KMS-11 (cell line): ENCODE measurements around the gene MYO18A.

Experiments used
- H2AFZ ChIP-seq: fragments of 200-600 bp; sonication (generic); 2 replicates; pipeline ENCODE4 v1.6.1; 2016; ENCODE audit warnings: antibody characterized with exemption, mixed run types, low read depth
- H3K27ac ChIP-seq: fragments of 200-600 bp; sonication (generic); 2 replicates; pipeline ENCODE4 v1.6.1; 2016; ENCODE audit warnings: mild to moderate bottlenecking, mixed run types
- H3K27me3 ChIP-seq: fragments of 200-600 bp; sonication (generic); 2 replicates; pipeline ENCODE4 v1.6.1; 2017; ENCODE audit warnings: mild to moderate bottlenecking, low read depth, mixed run types, moderate library complexity; ENCODE audit not compliant: insufficient read depth
- H3K36me3 ChIP-seq: fragments of 200-600 bp; sonication (generic); 2 replicates; pipeline ENCODE4 v1.6.1; 2017; ENCODE audit warnings: mild to moderate bottlenecking, mixed run types; ENCODE audit not compliant: insufficient read depth
- H3K4me1 ChIP-seq: fragments of 200-600 bp; sonication (generic); 2 replicates; pipeline ENCODE4 v1.6.1; 2016; ENCODE audit warnings: mild to moderate bottlenecking, low read depth, mixed run types; ENCODE audit not compliant: poor library complexity, severe bottlenecking
- H3K4me2 ChIP-seq: fragments of 200-600 bp; sonication (generic); 2 replicates; pipeline ENCODE4 v1.7.0; 2016; ENCODE audit warnings: mild to moderate bottlenecking, mixed run types
- H3K4me3 ChIP-seq: fragments of 200-600 bp; sonication (generic); IDR thresholded peaks from 2 replicates; pipeline ENCODE4 v1.6.1; 2017; ENCODE audit warnings: low read depth, low read length, mixed read lengths; ENCODE audit not compliant: insufficient read depth
- H3K79me2 ChIP-seq: fragments of 200-600 bp; sonication (generic); 2 replicates; pipeline ENCODE4 v1.6.1; 2016; ENCODE audit warnings: low read depth, mixed run types; ENCODE audit not compliant: insufficient read depth
- H3K9ac ChIP-seq: fragments of 200-600 bp; sonication (generic); 2 replicates; pipeline ENCODE4 v1.6.1; 2016; ENCODE audit warnings: mild to moderate bottlenecking, mixed run types
- H4K20me1 ChIP-seq: fragments of 200-600 bp; sonication (generic); 2 replicates; pipeline ENCODE4 v1.6.1; 2016; ENCODE audit warnings: mild to moderate bottlenecking, mixed run types; ENCODE audit not compliant: insufficient read depth
- CTCF ChIP-seq: fragments of 200-600 bp; sonication (generic); conservative IDR thresholded peaks from 2 replicates; pipeline ENCODE4 v1.6.1; 2017; ENCODE audit warnings: low read depth, mild to moderate bottlenecking, antibody characterized with exemption, low read length, moderate library complexity, mixed read lengths

The MYO18A gene

DNA sequence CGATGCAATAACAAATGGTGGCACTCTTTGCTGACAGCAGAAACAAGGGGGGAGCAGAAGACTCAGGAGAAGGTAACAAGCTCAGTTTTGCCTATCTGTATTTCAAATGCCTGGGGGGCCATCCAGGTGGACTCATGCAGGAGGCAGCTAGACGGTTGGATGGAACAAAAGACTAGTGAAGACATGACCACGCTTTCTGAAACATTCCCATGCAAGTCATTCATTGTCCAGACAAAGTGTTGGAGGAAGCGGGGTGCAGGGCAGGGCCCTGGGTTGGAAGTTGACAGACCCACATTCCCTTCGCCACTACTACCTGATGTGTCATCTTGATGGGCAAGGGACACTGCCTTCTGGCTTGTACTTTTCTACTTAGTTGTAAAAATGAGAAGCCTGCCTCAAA, 36.7 kb upstream of the MYO18A start:
- Histone ChIP-seq H4K20me1 (no peaks in the 10 kb centered on the region), H3K27me3 (no peaks in the 10 kb centered on the region), H3K4me1 (peaks cover 4% of the 10 kb centered on the region), H3K4me3 (no peak overlapping the region), H3K27ac (no peak overlapping the region), H3K9ac (no peak overlapping the region), H2AFZ (no peak overlapping the region; the same call in 1 of the 2 replicates), H3K4me2 (no peak overlapping the region), H3K36me3 (no peaks in the 10 kb centered on the region), H3K79me2 (no peaks in the 10 kb centered on the region)
- TF ChIP-seq CTCF, result no peak

- no peak overlapping the region for H3K27ac ChIP-seq
- H3K4me1 ChIP-seq, result peaks cover 4% of the 10 kb centered on the region
- no peaks in the 10 kb centered on the region for H3K36me3 ChIP-seq
- H3K79me2 ChIP-seq, result no peaks in the 10 kb centered on the region
- no peak overlapping the region for H2AFZ ChIP-seq
- H3K4me2 ChIP-seq, result no peak overlapping the region
- no peak for TF ChIP-seq CTCF
- H3K9ac ChIP-seq, result no peak overlapping the region
- no peak overlapping the region for H3K4me3 ChIP-seq
- no peaks in the 10 kb centered on the region for H4K20me1 ChIP-seq
- no peaks in the 10 kb centered on the region for H3K27me3 ChIP-seq
Measured at GRCh38 chr17:29216181-29216580, 36.0 kb upstream of the MYO18A start.

DNA sequence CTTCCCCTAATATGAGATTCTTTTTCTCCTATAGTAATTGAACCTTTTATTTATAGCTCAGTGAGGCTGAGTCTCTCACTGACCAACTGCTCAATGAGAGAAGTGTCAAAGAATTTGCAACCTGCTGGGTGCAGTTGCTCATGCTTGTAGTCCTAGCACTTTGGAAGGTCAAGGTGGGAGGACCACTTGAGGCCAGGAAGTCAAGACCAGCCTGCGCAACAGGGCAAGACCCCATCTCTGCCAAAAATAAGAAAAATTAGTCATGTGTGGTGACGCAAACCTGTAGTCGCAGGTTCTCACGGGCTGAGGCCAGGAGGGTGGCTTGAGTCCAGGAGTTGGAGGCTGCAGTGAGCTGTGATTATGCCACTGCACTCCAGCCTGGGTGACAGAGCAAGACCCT, 35.5 kb upstream of the MYO18A start:
- H3K27ac ChIP-seq, result no peak overlapping the region
- H3K4me1 ChIP-seq, result peaks cover 4% of the 10 kb centered on the region
- H3K27me3 ChIP-seq, result no peaks in the 10 kb centered on the region
- H3K9ac ChIP-seq, result no peak overlapping the region
- H3K79me2 ChIP-seq, result no peaks in the 10 kb centered on the region
- no peak overlapping the region for H2AFZ ChIP-seq
- H3K4me3 ChIP-seq, result no peak overlapping the region
- no peak for TF ChIP-seq CTCF
- H3K4me2 ChIP-seq, result no peak overlapping the region
- H3K36me3 ChIP-seq, result no peaks in the 10 kb centered on the region
- H4K20me1 ChIP-seq, result no peaks in the 10 kb centered on the region

DNA sequence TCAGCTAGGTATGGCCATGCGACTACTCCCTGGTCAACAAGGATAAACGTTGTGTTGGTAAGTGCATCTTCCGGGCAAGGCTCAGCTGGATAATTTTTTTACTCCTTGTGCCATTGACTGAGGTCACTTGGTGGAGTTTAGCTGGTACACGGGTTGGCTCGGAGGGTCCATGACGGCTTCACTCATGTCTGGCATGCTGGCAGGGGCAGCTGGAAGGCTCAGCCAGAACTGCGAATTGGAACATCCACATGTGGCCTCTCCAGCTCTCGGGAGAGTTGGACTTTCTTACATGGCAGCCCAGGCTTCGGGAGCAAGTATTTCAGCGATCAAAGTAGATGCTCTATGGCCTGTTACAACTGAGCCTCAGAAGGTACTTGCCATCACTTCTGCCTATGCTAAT, 35.0 kb upstream of the MYO18A start:
- no peak overlapping the region for H2AFZ ChIP-seq
- H3K4me3 ChIP-seq, result no peak overlapping the region
- no peaks in the 10 kb centered on the region for H3K36me3 ChIP-seq
- H3K4me1 ChIP-seq, result peaks cover 4% of the 10 kb centered on the region
- no peaks in the 10 kb centered on the region for H4K20me1 ChIP-seq
- no peaks in the 10 kb centered on the region for H3K27me3 ChIP-seq
- H3K9ac ChIP-seq, result no peak overlapping the region
- TF ChIP-seq CTCF, result no peak
- no peak overlapping the region for H3K27ac ChIP-seq
- H3K4me2 ChIP-seq, result no peak overlapping the region
- no peaks in the 10 kb centered on the region for H3K79me2 ChIP-seq
